H1 (cell line): ENCODE data around the gene THADA. TPM values are rescaled to one million over a fixed set of nuclear protein-coding genes. Genes with fewer than 3 reads are reported as not detected.

Source experiments
- CTCF ChIA-PET: fragments of 300-600 bp; sonication (Branson Sonifier 250); formaldehyde crosslinking; loops from one replicate; lab custom pipeline; 2021; ENCODE audit not compliant: partially characterized antibody; lab: Charles Lee
- POLR2A ChIA-PET: fragments of 300-600 bp; sonication (Branson Sonifier 250); formaldehyde crosslinking; loops from one replicate; lab custom pipeline; 2021; ENCODE audit warnings: inconsistent platforms; ENCODE audit not compliant: partially characterized antibody; lab: Charles Lee
- DNase-seq, 2 experiments: peaks; one replicate each; pipeline versions ENCODE4 v3.0.0 to v3.0.0-alpha.2; 2010 to 2022; ENCODE audit warnings: low spot score in 2 of 2, low read depth in 1 of 2, mixed read lengths in 1 of 2
- FAIRE-seq: peaks from 2 replicates; lab custom pipeline; 2011; peaks lifted over from hg19 to GRCh38; lab: Jason Lieb, UNC
- H2AFZ ChIP-seq: 2 replicates; pipeline ENCODE4 v1.8.1; 2012; ENCODE audit warnings: low read length, inconsistent platforms
- H2AK5ac ChIP-seq: 2 replicates; pipeline ENCODE4 v1.6.1; 2013; ENCODE audit warnings: low read depth, low read length
- H2BK120ac ChIP-seq: replicated peaks from 2 replicates; pipeline ENCODE3; 2013; ENCODE audit warnings: low read depth, low read length, inconsistent platforms
- H2BK12ac ChIP-seq: 2 replicates; pipeline ENCODE4 v1.6.1; 2013; ENCODE audit warnings: low read depth, low read length
- H2BK15ac ChIP-seq: 2 replicates; pipeline ENCODE4 v1.6.1; 2013; ENCODE audit warnings: low read length
- H2BK20ac ChIP-seq: 2 replicates; pipeline ENCODE4 v1.6.1; 2013; ENCODE audit warnings: low read length
- H2BK5ac ChIP-seq: 2 replicates; pipeline ENCODE4 v1.6.1; 2013; ENCODE audit warnings: low read depth, low read length
- H3K14ac ChIP-seq: 2 replicates; pipeline ENCODE4 v1.6.1; 2013; ENCODE audit warnings: inconsistent platforms; ENCODE audit not compliant: insufficient read length
- H3K18ac ChIP-seq: 2 replicates; pipeline ENCODE4 v1.6.1; 2013; ENCODE audit warnings: low read length; ENCODE audit errors: extremely low read depth
- H3K23ac ChIP-seq: 2 replicates; pipeline ENCODE4 v1.6.1; 2013; ENCODE audit warnings: inconsistent platforms; ENCODE audit not compliant: insufficient read length
- H3K23me2 ChIP-seq: 2 replicates; pipeline ENCODE4 v1.6.1; 2013; ENCODE audit warnings: low read depth, low read length
- H3K27ac ChIP-seq: 2 replicates; pipeline ENCODE4 v1.6.1; 2011; ENCODE audit warnings: low read depth, low read length, inconsistent platforms
- H3K27me3 ChIP-seq, 4 experiments: replicated peaks in 1 of 4; 1 replicate in 1 of 4; 2 replicates in 3 of 4; pipeline versions ENCODE4 v1.6.1 to v1.8.1; 2011 to 2013; ENCODE audit warnings: low read length in 3 of 4, mild to moderate bottlenecking in 3 of 4, inconsistent platforms in 2 of 4, mixed read lengths in 2 of 4, moderate library complexity in 1 of 4; ENCODE audit not compliant: control insufficient read depth in 3 of 4, insufficient read depth in 3 of 4; ENCODE audit errors: extremely low read depth in 1 of 4
- H3K36me3 ChIP-seq, 4 experiments: 2 replicates each; pipeline versions ENCODE4 v1.6.1 to v1.8.1; 2011 to 2013; ENCODE audit warnings: mild to moderate bottlenecking in 4 of 4, low read length in 3 of 4, moderate library complexity in 2 of 4, control low read depth in 1 of 4, inconsistent platforms in 1 of 4; ENCODE audit not compliant: insufficient read depth in 4 of 4, control insufficient read depth in 2 of 4
- H3K4ac ChIP-seq: replicated peaks from 2 replicates; pipeline ENCODE3; 2013; ENCODE audit warnings: low read length, low read depth, mixed read lengths, inconsistent platforms; ENCODE audit not compliant: insufficient read length
- H3K4me1 ChIP-seq, 4 experiments: replicated peaks in 1 of 4; 1 replicate in 1 of 4; 2 replicates in 3 of 4; pipeline versions ENCODE4 v1.6.1 to v1.8.1; 2011 to 2013; ENCODE audit warnings: low read length in 3 of 4, inconsistent platforms in 2 of 4, mixed read lengths in 1 of 4; ENCODE audit not compliant: insufficient read depth in 4 of 4, control insufficient read depth in 3 of 4
- H3K4me2 ChIP-seq, 2 experiments: 2 replicates each; pipeline versions ENCODE4 v1.6.1 to v1.8.1; 2011 to 2013; ENCODE audit warnings: low read depth in 2 of 2, low read length in 2 of 2, control low read depth in 1 of 2, inconsistent platforms in 1 of 2, mild to moderate bottlenecking in 1 of 2; ENCODE audit not compliant: insufficient read depth in 1 of 2
- H3K4me3 ChIP-seq, 4 experiments: fragments of 200-600, 300-600 bp in 1 of 4; sonication (generic), shearing (Covaris generic), sonication (Bioruptor Twin) in 1 of 4; 2 replicates each; pipeline versions ENCODE4 v1.5.1 to v1.8.1; 2011 to 2016; ENCODE audit warnings: low read length in 4 of 4, low read depth in 3 of 4, control low read depth in 2 of 4, inconsistent platforms in 2 of 4, mild to moderate bottlenecking in 2 of 4, mixed read lengths in 1 of 4, moderate library complexity in 1 of 4; ENCODE audit not compliant: insufficient read depth in 2 of 4; ENCODE audit errors: extremely low read depth in 1 of 4
- H3K56ac ChIP-seq: replicated peaks from 2 replicates; pipeline ENCODE3; 2013; ENCODE audit warnings: low read depth, mild to moderate bottlenecking, mixed read lengths, low read length, inconsistent platforms; ENCODE audit not compliant: insufficient read length
- H3K79me1 ChIP-seq: 2 replicates; pipeline ENCODE4 v1.6.1; 2013; ENCODE audit warnings: low read depth, low read length, control low read depth
- H3K79me2 ChIP-seq, 2 experiments: 2 replicates each; pipeline versions ENCODE4 v1.6.1 to v1.8.1; 2012 to 2013; ENCODE audit warnings: low read length in 2 of 2, mild to moderate bottlenecking in 2 of 2, inconsistent platforms in 1 of 2; ENCODE audit not compliant: insufficient read depth in 2 of 2, control insufficient read depth in 1 of 2
- H3K9ac ChIP-seq, 4 experiments: replicated peaks in 1 of 4; 1 replicate in 1 of 4; 2 replicates in 3 of 4; pipeline versions ENCODE4 v1.6.1 to v1.8.1; 2011 to 2013; ENCODE audit warnings: low read depth in 3 of 4, low read length in 3 of 4, control low read depth in 2 of 4, mild to moderate bottlenecking in 2 of 4, moderate library complexity in 2 of 4, inconsistent platforms in 1 of 4; ENCODE audit errors: extremely low read depth in 1 of 4
- H3K9me3 ChIP-seq, 2 experiments: 2 replicates each; pipeline versions ENCODE4 v1.6.1 to v1.8.1; 2012 to 2013; ENCODE audit warnings: mild to moderate bottlenecking in 2 of 2, moderate library complexity in 2 of 2, control low read depth in 1 of 2, inconsistent platforms in 1 of 2, low read depth in 1 of 2, low read length in 1 of 2, mixed read lengths in 1 of 2; ENCODE audit not compliant: insufficient read depth in 2 of 2
- H4K20me1 ChIP-seq, 2 experiments: replicated peaks in 1 of 2; 2 replicates each; pipeline versions ENCODE3 to v1.8.1; 2011 to 2013; ENCODE audit warnings: inconsistent platforms in 2 of 2, low read length in 2 of 2, mild to moderate bottlenecking in 1 of 2; ENCODE audit not compliant: insufficient read depth in 2 of 2, control insufficient read depth in 1 of 2
- H4K5ac ChIP-seq: 2 replicates; pipeline ENCODE4 v1.6.1; 2013; ENCODE audit warnings: low read length, low read depth, mixed read lengths, inconsistent platforms; ENCODE audit not compliant: insufficient read length
- H4K8ac ChIP-seq: 2 replicates; pipeline ENCODE4 v1.8.0; 2013; ENCODE audit warnings: mild to moderate bottlenecking, moderate library complexity, low read length, inconsistent platforms; ENCODE audit not compliant: insufficient read depth; ENCODE audit errors: extremely low read depth
- H4K91ac ChIP-seq: replicated peaks from 2 replicates; pipeline ENCODE3; 2013; ENCODE audit warnings: low read length, mixed read lengths, inconsistent platforms; ENCODE audit not compliant: insufficient read length
- CTCF ChIP-seq, 3 experiments: IDR thresholded peaks; 1 replicate in 2 of 3; 2 replicates in 1 of 3; pipeline versions ENCODE4 v1.5.1 to v1.6.1; 2011; ENCODE audit warnings: low read length in 3 of 3, mild to moderate bottlenecking in 3 of 3, inconsistent platforms in 2 of 3, low read depth in 1 of 3, moderate library complexity in 1 of 3; ENCODE audit not compliant: insufficient read depth in 1 of 3; ENCODE audit errors: control extremely low read depth in 1 of 3
- EZH2 ChIP-seq: fragments of 200-600 bp; sonication (generic); IDR thresholded peaks from 2 replicates; pipeline ENCODE4 v1.7.1; 2012; ENCODE audit warnings: low read depth, mild to moderate bottlenecking, moderate library complexity, low read length, inconsistent platforms; ENCODE audit not compliant: severe bottlenecking
- SRF ChIP-seq: IDR thresholded peaks from 2 replicates; pipeline ENCODE4 v1.6.1; 2011; ENCODE audit warnings: mild to moderate bottlenecking, low read depth, low read length, moderate library complexity
- polyA plus RNA-seq, 7 experiments: library from polyadenylated mRNA; depleted of rRNA in 3 of 7; stranded (reverse) in 5 of 7; unstranded in 2 of 7; fragments of >200 nt in 5 of 7; fragments of 200-250 nt in 2 of 7; gene quantifications; 1 replicate in 5 of 7; 2 replicates in 1 of 7; 4 replicates in 1 of 7; pipeline versions ENCODE4 v1.2.1 to v1.2.3, GENCODE V29; 2011 to 2013; ENCODE audit warnings: missing spikeins in 2 of 7, mixed read lengths in 2 of 7
- total RNA-seq: library from RNA; stranded (reverse); fragmentation: NEBNext Ultra II Directional; extraction: Animal tissue kit (Norgen Biotek cat#: 25700); gene quantifications from 2 replicates; pipeline ENCODE4 v1.2.1, GENCODE V29; 2021

The THADA gene
- total and polyA plus RNA-seq, 2 of the 8 experiments (the other 6 are each of a cell fraction or from before 2014, with no cell fraction given), result 22.4 to 26.8 TPM

GRCh38 chr2:43300222-43300621 lies 295.6 kb downstream of the THADA start (continued):
- TF ChIP-seq EZH2, result no peak

GRCh38 chr2:43298500-43298899 lies 297.3 kb downstream of the THADA start:
- Histone ChIP-seq H4K5ac (no peak overlapping the region), H2BK120ac (no peak overlapping the region), H4K91ac (no peak overlapping the region), H3K23me2 (no peaks in the 10 kb centered on the region), H3K9ac (no peak overlapping the region), H4K20me1 (no peaks in the 10 kb centered on the region), H2BK5ac (no peak overlapping the region), H3K14ac (no peak overlapping the region), H2BK20ac (no peak overlapping the region), H2BK15ac (no peak overlapping the region), H4K8ac (no peak overlapping the region), H2AK5ac (no peak overlapping the region), H2AFZ (no peak overlapping the region), H3K56ac (no peak overlapping the region), H3K18ac (no peak overlapping the region), H3K4me3 (no peak overlapping the region), H3K23ac (no peak overlapping the region), H2BK12ac (no peak overlapping the region), H3K9me3 (peaks cover 0 to 4% of the 10 kb centered on the region in 2 experiments; a peak in 1 of 4 replicates), H3K27ac (no peak overlapping the region), H3K27me3 (no peaks in the 10 kb centered on the region), H3K4me2 (no peak overlapping the region), H3K79me2 (no peaks in the 10 kb centered on the region), H3K4ac (no peak overlapping the region), H3K79me1 (no peaks in the 10 kb centered on the region), H3K4me1 (no peaks in the 10 kb centered on the region), H3K36me3 (no peaks in the 10 kb centered on the region)
- DNase-seq (no peak), FAIRE-seq (no peak)
- ChIA-PET CTCF (interaction anchor here (1.4 kb wide), 1 partner anchor 20 kb away, joined by 3 read pairs; no protein-coding TSS in a partner anchor), POLR2A (no interaction called here)
- TF ChIP-seq SRF (no peak), CTCF (IDR thresholded peaks at IDR 0.05; ENCODE audit: control extremely low read depth in 1 of 3, insufficient read depth in 1 of 3, low read depth in 1 of 3, low read length in 3 of 3) (no peak)
